ENCODE data around the gene SYT5.

DNA sequence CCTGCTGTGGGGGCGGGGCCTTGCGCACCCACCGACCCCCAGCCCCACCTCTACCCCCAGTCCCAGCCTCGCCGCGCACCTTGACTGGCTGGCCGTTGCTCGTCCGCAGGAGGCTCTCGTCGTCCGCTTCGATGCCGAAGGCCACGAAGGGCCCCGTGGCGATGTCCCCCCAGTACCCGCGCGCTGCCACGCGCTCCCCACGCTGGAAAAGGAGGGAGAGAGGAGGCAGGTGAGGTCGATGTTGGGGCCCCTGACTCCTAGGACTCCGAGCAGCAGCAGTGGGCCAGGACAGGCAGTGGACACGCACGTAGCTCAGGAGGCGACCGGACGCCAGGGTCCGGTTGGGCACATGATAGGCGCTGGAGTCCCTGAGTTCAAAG lies 19.1 kb downstream of the SYT5 start:
- TF ChIP-seq, protein P1, sequence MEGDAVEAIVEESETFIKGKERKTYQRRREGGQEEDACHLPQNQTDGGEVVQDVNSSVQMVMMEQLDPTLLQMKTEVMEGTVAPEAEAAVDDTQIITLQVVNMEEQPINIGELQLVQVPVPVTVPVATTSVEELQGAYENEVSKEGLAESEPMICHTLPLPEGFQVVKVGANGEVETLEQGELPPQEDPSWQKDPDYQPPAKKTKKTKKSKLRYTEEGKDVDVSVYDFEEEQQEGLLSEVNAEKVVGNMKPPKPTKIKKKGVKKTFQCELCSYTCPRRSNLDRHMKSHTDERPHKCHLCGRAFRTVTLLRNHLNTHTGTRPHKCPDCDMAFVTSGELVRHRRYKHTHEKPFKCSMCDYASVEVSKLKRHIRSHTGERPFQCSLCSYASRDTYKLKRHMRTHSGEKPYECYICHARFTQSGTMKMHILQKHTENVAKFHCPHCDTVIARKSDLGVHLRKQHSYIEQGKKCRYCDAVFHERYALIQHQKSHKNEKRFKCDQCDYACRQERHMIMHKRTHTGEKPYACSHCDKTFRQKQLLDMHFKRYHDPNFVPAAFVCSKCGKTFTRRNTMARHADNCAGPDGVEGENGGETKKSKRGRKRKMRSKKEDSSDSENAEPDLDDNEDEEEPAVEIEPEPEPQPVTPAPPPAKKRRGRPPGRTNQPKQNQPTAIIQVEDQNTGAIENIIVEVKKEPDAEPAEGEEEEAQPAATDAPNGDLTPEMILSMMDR (IDR thresholded peaks at IDR 0.05), result no peak
- no peak for TF ChIP-seq POLR2A (IDR thresholded peaks at IDR 0.05)
- no peak for TF ChIP-seq POLR2AphosphoS5 (IDR thresholded peaks at IDR 0.05)

Measured in prostate gland (tissue), 2 donors.